ENCODE results near the gene TSNAXIP1.

TSNAXIP1 gene

GRCh38 chr16:67783353-67783725, 23.4 kb upstream of the TSNAXIP1 start:
- DNase-seq (ENCODE audit: low spot score): no peak

GRCh38 chr16:67786491-67786890, 20.2 kb upstream of the TSNAXIP1 start:
- no peak for DNase-seq (ENCODE audit: low spot score)

GRCh38 chr16:67790071-67790470, 16.6 kb upstream of the TSNAXIP1 start:
- no peak for DNase-seq (ENCODE audit: low spot score)

GRCh38 chr16:67796099-67796718, 10.5 kb upstream of the TSNAXIP1 start:
- peak; percentile 48 for DNase-seq (ENCODE audit: low spot score)

- DNase-seq (ENCODE audit: low spot score): peak; percentile 99
Observed at GRCh38 chr16:67800338-67800926, 6.3 kb upstream of the TSNAXIP1 start.

GRCh38 chr16:67801241-67801640, 5.4 kb upstream of the TSNAXIP1 start:
- peak; percentile 63 for DNase-seq (ENCODE audit: low spot score)

GRCh38 chr16:67801883-67802282, 4.8 kb upstream of the TSNAXIP1 start:
- no peak for DNase-seq (ENCODE audit: low spot score)

GRCh38 chr16:67803894-67804293, 2.8 kb upstream of the TSNAXIP1 start:
- DNase-seq (ENCODE audit: low spot score): no peak

- peak; percentile 44 for DNase-seq (ENCODE audit: low spot score)
Observed at GRCh38 chr16:67804853-67805542, 1.7 kb upstream of the TSNAXIP1 start.

- DNase-seq (ENCODE audit: low spot score): peak; percentile 31
Observed at GRCh38 chr16:67805718-67806427, 816 bp upstream of the TSNAXIP1 start.

GRCh38 chr16:67807148-67807682, 526 bp downstream of the TSNAXIP1 start:
- no peak for DNase-seq (ENCODE audit: low spot score)

- DNase-seq (ENCODE audit: low spot score): no peak
Observed at GRCh38 chr16:67811899-67812298, 5.2 kb downstream of the TSNAXIP1 start.

- DNase-seq (ENCODE audit: low spot score): no peak
Observed at GRCh38 chr16:67814567-67814966, 7.9 kb downstream of the TSNAXIP1 start.

GRCh38 chr16:67820608-67821259, 14.0 kb downstream of the TSNAXIP1 start:
- no peak for DNase-seq (ENCODE audit: low spot score)

- DNase-seq (ENCODE audit: low spot score): no peak
Observed at GRCh38 chr16:67822511-67822910, 15.8 kb downstream of the TSNAXIP1 start.

- no peak for DNase-seq (ENCODE audit: low spot score)
Observed at GRCh38 chr16:67825119-67825518, 18.4 kb downstream of the TSNAXIP1 start.

GRCh38 chr16:67825906-67826305, 19.2 kb downstream of the TSNAXIP1 start:
- DNase-seq (ENCODE audit: low spot score): no peak

- DNase-seq (ENCODE audit: low spot score): no peak
Observed at GRCh38 chr16:67828651-67829050, 22.0 kb downstream of the TSNAXIP1 start.

- peak; percentile 44 for DNase-seq (ENCODE audit: low spot score)
Observed at GRCh38 chr16:67833030-67833414, 26.3 kb downstream of the TSNAXIP1 start.

- DNase-seq (ENCODE audit: low spot score): peak; percentile 91
Observed at GRCh38 chr16:67833415-67834241, 26.9 kb downstream of the TSNAXIP1 start.

- DNase-seq (ENCODE audit: low spot score): no peak
Observed at GRCh38 chr16:67834242-67834614, 27.5 kb downstream of the TSNAXIP1 start.
